GM19438 (cell line): ENCODE results near the gene CHCHD6.

ENCODE experiments used
- ATAC-seq: cut with Tn5 transposase; IDR thresholded peaks from one replicate; pipeline ENCODE4 v1.9.1; 2021; ENCODE audit warnings: low read depth; ENCODE audit not compliant: unreplicated experiment

Gene CHCHD6

DNA sequence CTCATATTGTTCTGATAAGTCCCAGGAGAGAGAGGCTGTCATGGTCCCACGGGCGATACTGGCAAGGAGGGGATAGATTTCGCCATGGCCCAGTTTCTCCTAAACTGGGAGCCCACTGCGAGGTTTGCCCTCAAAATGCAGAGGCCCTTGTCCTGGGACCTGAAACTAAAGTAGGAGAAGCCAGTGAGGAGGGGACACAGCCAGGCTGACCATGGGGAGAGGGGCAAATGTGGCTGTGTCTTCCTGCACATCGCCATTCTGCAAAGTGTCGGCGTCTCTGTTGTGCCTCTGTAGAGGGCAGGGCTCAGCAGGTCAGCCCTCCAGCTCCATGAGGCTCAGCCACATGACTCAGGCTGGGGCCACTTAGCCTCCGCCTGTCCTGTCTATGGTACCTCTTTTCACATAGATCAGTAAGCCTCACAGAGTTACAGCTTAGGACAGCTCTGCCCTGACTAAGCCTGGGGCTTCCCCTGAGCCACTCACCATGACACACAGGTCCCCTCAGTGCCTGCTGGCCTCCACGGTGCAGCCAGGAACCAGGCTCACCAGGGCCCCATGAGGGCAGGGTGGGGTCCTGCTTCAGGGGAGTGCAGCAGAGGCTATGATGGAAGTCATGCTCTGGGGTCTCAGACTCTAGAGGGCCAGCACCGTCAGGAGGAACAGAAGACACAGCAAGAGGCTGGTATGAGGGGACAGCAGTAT lies 250.3 kb downstream of the CHCHD6 start:
- ATAC-seq, result no peak

- ATAC-seq, result no peak
Measured at GRCh38 chr3:126955004-126955790, 251.2 kb downstream of the CHCHD6 start.

DNA sequence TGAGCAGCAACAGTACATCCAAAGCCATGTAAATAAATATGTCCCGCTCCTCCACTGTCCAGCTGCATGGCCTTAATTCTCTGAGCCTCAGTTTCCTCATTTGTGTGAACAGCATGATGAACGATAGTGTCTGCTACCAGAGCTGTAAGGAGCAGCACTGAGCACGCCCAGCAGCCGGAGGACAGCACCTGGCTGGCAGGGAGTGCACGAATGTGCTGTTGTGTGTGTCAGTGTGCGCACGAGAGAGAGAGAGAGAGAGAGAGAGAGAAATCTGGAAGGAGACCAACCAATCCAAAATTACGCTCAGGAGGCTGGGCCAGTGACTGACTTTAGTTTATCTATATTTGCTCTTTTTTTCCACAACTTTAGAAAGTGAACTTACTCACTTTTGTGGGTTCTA lies 252.3 kb downstream of the CHCHD6 start:
- ATAC-seq, result no peak

DNA sequence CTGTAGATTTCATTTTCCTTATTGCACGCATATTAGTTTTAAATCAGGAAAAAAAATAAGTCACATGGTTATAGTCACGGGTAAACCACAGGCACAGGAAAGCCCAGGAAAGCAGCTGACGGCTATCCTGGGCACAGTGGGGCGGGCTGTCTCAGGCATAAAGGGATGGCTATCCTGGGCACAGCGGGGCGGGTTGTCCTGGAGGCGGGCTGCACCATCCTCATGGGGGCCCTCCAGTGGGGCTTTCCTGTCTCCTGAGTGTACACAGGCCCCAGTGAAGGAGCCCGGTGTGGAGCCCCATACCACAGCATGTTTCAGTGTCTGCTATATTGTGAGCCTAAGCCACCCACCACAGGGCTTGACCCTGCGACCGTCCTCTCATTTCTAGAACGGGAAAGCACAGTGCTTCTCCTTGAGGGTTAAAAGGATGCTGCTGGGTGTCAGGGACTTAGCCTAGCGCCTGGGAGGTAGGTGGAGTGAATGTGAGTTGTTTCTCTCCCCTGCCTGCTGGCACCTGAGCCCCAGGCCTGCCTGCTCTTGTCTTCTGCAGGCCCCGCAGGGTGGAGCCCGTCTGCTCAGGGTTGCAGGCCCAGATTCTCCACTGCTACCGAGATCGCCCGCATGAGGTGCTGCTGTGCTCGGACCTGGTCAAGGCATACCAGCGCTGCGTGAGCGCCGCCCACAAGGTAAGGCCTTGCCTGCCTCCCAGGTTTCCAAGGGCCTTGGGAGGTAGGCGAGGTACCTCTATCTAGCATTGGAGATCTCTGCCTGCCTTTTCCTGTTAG lies 253.0 kb downstream of the CHCHD6 start:
- ATAC-seq, result no peak

GRCh38 chr3:126957776-126958637 lies 254.0 kb downstream of the CHCHD6 start:
- ATAC-seq, result no peak

GRCh38 chr3:126958638-126959085 lies 254.6 kb downstream of the CHCHD6 start:
- no peak for ATAC-seq

DNA sequence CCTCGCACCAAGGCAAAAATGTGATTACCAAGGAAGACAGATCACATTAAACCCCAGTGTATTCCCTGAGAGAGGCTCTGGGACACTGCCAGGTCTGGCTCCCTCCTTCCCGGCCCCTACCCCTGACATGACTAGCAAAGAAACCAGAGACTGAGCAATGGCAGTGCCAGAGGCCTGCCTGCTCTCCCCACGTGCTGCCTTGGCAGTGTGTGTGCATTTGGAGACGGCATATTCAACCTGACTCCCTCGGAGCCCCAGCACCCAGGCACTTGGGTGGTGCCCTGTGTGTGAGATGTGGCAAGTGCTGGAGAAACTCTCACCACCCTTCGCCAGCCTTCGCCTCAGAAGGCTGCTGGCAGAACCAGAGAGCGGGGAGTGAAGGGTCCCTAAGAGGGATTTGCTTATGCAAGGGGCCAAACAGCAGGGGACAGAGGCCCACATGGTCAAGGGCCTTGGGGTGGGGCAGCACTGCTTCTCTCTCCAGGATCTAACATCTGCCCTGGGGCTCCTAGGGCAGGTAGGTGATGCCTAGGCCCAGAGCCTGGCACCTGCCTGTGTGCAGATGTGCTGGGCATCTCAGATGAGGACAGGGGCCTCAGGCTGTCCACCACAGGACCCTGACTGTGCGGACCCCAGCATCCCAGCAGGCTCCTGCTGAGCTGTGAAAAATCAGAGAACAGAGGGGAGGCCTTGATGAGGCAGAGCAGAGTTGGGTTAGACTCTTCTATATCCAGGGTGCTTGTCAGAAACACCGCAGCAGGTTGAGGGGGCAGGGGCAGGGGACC lies 255.3 kb downstream of the CHCHD6 start:
- no peak for ATAC-seq

DNA sequence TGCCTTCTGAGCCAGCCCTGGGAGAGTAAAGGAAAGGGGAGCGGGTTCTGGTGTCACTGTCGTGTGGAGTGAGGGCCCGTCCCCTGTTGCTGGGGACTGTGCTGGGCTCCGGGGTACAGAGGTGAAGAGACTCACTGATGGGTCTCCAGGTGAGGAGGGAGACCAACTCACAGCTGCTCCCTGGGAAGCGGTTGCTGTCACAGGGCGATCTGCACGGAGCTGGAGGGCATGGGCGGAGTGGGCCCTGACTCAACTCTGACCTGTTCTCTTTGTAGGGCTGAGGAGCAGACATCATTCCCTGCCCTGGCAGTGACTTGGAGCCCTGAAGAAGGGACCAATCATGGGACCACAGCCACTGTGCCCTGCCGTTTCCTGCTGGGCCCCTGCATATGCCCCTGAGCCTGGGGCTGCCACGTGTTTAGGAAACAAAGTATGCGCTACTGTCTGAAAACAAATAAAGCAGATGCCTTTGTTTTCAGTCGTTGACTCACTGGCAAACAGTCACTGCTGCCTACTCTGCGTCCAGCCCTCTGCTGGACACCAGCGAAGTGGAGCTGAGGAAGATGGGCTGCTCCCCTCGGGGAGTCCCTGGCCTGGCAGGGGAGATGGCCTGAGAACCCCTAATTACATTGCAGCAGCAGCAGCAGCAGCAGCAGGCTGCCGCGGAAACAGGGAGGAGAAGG lies 256.0 kb downstream of the CHCHD6 start:
- no peak for ATAC-seq

DNA sequence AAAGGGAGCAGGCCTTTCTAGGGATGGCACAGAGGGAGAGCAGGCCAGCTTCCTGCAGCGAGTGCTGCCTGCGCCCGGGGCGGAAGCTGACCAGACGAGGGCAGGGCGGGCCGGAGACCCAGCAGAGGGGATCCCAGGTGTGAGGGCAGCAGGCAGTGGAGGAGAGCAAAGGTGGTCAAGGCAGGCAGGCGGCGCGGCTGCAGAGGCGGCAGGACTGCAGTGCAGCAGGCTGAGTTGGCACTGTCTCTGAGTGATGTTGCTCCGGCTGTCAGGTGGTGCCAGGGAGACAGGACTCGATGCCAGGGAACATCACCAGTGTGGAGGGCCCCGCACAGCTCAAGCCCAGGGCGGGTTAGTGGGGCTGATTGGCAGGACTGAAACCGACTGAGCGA lies 256.6 kb downstream of the CHCHD6 start:
- ATAC-seq, result no peak

DNA sequence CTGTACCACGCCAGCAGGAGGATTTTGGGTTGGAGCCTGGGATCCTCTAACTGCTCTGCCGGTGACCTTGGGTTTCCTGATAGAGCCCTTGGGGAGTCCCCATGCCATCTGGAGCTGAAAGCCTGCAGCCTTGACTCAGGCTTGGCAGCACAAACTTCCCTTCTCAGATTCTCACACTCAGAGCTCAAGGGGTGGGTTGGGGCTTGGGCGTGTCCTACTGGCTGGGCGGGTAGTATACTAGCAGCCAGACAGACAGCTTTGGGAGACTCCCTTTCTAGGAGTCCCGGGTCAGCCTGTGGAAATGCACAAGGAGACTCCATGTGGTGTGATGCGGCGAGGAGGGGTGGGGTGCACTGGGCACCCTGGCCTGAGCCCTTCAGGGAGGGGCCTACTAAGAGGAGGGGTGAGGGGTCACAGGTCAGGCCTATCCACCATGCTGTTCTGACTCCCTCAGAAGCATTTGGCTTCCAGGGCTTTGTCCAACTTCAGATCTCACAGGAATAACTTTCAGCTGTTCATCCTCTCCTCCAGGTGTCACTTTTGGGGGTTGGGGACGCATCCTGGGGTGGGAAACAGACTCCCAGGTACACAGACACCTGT lies 257.3 kb downstream of the CHCHD6 start:
- ATAC-seq, result no peak

GRCh38 chr3:126961791-126962461 lies 257.9 kb downstream of the CHCHD6 start:
- no peak for ATAC-seq

GRCh38 chr3:126962756-126963155 lies 258.7 kb downstream of the CHCHD6 start:
- no peak for ATAC-seq

DNA sequence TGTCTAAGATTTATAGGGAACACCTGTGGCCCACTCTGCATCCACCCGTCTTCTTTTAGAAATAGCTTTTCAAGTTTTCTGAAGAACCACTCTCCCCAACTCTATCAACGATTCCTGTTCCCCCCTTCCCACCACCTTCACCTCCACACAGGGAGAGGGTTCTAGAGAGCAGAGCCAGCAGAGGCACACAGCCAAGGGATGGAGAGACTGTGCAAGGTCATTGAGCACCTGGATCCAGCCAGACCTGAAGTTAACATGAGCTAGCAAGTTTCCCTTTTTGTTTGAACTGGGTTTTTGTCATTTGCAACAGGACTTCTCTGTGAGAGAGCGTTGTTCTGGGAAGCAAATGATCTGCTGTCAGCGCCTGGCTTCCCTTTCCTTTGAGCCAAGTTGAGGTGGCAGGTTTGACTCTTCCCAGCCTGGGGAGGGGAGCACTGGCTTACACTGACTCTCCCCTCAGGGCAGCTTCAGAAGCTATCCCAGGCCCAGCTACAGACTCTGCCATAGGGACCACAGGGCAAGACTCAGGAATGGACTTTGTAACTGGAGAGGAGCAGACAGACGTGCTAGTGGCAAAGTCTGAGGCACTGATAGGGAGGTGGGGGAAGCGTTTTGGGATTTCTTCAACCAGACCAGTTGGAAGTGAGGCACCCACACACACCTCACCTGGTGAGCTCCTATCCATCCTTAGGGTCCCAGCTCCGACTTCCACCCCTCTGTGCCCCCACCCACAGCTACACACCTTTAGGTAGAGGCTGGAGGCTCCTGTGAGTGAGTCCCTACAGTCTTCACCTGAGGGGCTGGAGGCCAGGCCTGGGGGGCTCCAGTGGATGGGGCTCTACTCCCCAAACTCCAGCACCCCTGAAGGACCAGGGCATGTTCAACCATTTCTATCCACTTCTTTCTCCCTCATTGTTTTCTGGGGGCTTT lies 259.5 kb downstream of the CHCHD6 start:
- ATAC-seq, result no peak

DNA sequence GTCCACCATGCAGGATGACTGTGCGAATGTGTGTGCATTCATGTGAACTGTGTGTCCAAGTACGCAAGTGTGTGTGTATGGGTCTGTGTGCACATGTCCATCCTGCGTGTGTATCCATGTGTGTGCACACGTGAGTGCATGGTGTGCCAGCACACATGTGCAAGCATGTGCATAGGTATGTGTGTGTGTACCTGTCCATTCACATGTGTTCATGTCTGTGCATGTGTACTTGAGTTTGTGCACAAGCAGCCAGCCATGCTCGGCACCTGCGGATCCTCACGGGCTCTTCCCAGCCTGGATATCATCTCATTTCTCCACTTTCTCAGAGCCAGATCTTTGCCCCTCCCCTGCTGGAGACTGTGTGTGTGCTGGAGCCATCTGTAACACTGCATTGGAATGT lies 260.2 kb downstream of the CHCHD6 start:
- no peak for ATAC-seq

GRCh38 chr3:126964950-126965349 lies 260.9 kb downstream of the CHCHD6 start:
- no peak for ATAC-seq

GRCh38 chr3:126965526-126966080 lies 261.6 kb downstream of the CHCHD6 start:
- no peak for ATAC-seq

GRCh38 chr3:126967386-126967785 lies 263.3 kb downstream of the CHCHD6 start:
- no peak for ATAC-seq
